Measurements from ENCODE around the gene TUB.

TUB gene

DNA sequence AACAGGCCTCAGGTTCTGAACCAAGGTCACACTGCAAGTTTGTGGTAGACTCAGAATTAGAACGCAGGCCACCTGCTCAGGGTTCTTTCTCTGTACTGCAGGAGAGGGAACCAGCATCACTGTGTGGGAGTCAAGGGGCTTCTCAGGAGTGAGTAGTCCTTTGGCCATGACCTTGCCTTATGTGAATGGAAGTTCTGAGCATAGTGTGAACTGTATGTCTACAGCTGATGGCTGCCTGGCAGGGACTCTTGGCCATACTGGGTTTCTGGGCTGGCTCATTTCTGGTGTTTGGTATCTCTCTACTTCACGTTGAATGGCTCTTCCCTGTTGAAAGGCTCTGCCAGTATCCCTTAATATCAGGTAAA, 40.1 kb upstream of the TUB start:
- Histone ChIP-seq H3K4me3 (ENCODE audit: low read depth, low read length) (no peak overlapping the region), H3K9me3 (ENCODE audit: control insufficient read depth, insufficient read depth, low read depth, low read length) (no peaks in the 10 kb centered on the region), H3K27ac (ENCODE audit: extremely low read depth, low read depth, low read length) (no peak overlapping the region), H3K4me1 (ENCODE audit: control insufficient read depth, insufficient read depth, low read length) (no peaks in the 10 kb centered on the region), H3K36me3 (ENCODE audit: control insufficient read depth in 2 of 2, insufficient read depth in 1 of 2, low read length in 2 of 2) (no peaks in the 10 kb centered on the region)
- TF ChIP-seq ZNF621 (tag by site-specific recombination; IDR thresholded peaks at IDR 0.05) (no peak), KLF17 (tag by site-specific recombination; IDR thresholded peaks at IDR 0.05) (no peak), PATZ1 (tag by site-specific recombination; IDR thresholded peaks at IDR 0.05) (no peak), ZNF274 (IDR thresholded peaks at IDR 0.05; ENCODE audit: low read length) (no peak), ZNF274 (tag by site-specific recombination; IDR thresholded peaks at IDR 0.05; ENCODE audit: borderline replicate concordance) (no peak)
- POLR2A ChIA-PET = no interaction called here
- CTCF ChIA-PET = interaction anchor here (0.5 to 0.7 kb wide), 2 partner anchors 30 to 1438 kb away, joined by 3 read pairs; no protein-coding TSS in a partner anchor

GRCh38 chr11:8041576-8041975, 39.4 kb upstream of the TUB start:
- CTCF ChIA-PET = interaction anchor here (0.5 to 1.3 kb wide), 2 partner anchors 8 to 1437 kb away, joined by 3 to 4 read pairs; no protein-coding TSS in a partner anchor
- no peaks in the 10 kb centered on the region for H3K36me3 ChIP-seq (ENCODE audit: control insufficient read depth in 2 of 2, insufficient read depth in 1 of 2, low read length in 2 of 2)
- no peak overlapping the region for H3K27ac ChIP-seq (ENCODE audit: extremely low read depth, low read depth, low read length)
- H3K4me3 ChIP-seq (ENCODE audit: low read depth, low read length) = no peak overlapping the region
- no peak for TF ChIP-seq ZNF404 (tag by site-specific recombination; IDR thresholded peaks at IDR 0.05)
- TF ChIP-seq SCRT1 (tag by site-specific recombination; IDR thresholded peaks at IDR 0.05; ENCODE audit: borderline replicate concordance) = no peak
- no peak for TF ChIP-seq SETDB1 (IDR thresholded peaks at IDR 0.05; ENCODE audit: insufficient read length, low read length)
- TF ChIP-seq ZBTB7A (tag by site-specific recombination; IDR thresholded peaks at IDR 0.05; ENCODE audit: low read depth) = no peak
- TF ChIP-seq ZNF830 (tag by site-specific recombination; IDR thresholded peaks at IDR 0.05; ENCODE audit: low read depth) = no peak
- TF ChIP-seq YY2 (tag by site-specific recombination; IDR thresholded peaks at IDR 0.05) = no peak
- no peak for TF ChIP-seq OVOL3 (tag by site-specific recombination; IDR thresholded peaks at IDR 0.05)
- TF ChIP-seq, protein P1, sequence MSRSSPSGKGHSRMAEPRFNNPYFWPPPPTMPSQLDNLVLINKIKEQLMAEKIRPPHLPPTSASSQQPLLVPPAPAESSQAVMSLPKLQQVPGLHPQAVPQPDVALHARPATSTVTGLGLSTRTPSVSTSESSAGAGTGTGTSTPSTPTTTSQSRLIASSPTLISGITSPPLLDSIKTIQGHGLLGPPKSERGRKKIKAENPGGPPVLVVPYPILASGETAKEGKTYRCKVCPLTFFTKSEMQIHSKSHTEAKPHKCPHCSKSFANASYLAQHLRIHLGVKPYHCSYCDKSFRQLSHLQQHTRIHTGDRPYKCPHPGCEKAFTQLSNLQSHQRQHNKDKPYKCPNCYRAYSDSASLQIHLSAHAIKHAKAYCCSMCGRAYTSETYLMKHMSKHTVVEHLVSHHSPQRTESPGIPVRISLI (tag by site-specific recombination; IDR thresholded peaks at IDR 0.05) = no peak
- no peak for TF ChIP-seq ZBTB20 (tag by site-specific recombination; IDR thresholded peaks at IDR 0.05)
- TF ChIP-seq, protein P2, sequence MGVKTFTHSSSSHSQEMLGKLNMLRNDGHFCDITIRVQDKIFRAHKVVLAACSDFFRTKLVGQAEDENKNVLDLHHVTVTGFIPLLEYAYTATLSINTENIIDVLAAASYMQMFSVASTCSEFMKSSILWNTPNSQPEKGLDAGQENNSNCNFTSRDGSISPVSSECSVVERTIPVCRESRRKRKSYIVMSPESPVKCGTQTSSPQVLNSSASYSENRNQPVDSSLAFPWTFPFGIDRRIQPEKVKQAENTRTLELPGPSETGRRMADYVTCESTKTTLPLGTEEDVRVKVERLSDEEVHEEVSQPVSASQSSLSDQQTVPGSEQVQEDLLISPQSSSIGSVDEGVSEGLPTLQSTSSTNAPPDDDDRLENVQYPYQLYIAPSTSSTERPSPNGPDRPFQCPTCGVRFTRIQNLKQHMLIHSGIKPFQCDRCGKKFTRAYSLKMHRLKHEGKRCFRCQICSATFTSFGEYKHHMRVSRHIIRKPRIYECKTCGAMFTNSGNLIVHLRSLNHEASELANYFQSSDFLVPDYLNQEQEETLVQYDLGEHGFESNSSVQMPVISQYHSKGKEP (tag by site-specific recombination; IDR thresholded peaks at IDR 0.05) = no peak
- H3K4me1 ChIP-seq (ENCODE audit: control insufficient read depth, insufficient read depth, low read length) = no peaks in the 10 kb centered on the region
- no peaks in the 10 kb centered on the region for H3K9me3 ChIP-seq (ENCODE audit: control insufficient read depth, insufficient read depth, low read depth, low read length)
- POLR2A ChIA-PET = no interaction called here

GRCh38 chr11:8043756-8044155, 37.3 kb upstream of the TUB start:
- CTCF ChIA-PET = interaction anchor here (1.0 to 2.3 kb wide), 2 partner anchors 10 to 22 kb away, joined by 3 to 12 read pairs; no protein-coding TSS in a partner anchor
- Histone ChIP-seq H3K36me3 (ENCODE audit: control insufficient read depth in 2 of 2, insufficient read depth in 1 of 2, low read length in 2 of 2) (no peaks in the 10 kb centered on the region), H3K9me3 (ENCODE audit: control insufficient read depth, insufficient read depth, low read depth, low read length) (no peaks in the 10 kb centered on the region), H3K4me3 (ENCODE audit: low read depth, low read length) (no peak overlapping the region), H3K4me1 (ENCODE audit: control insufficient read depth, insufficient read depth, low read length) (no peaks in the 10 kb centered on the region), H3K27ac (ENCODE audit: extremely low read depth, low read depth, low read length) (no peak overlapping the region)
- POLR2A ChIA-PET = no interaction called here
- TF ChIP-seq ZNF548 (tag by site-specific recombination; IDR thresholded peaks at IDR 0.05) = no peak
- TF ChIP-seq ZNF311 (tag by site-specific recombination; IDR thresholded peaks at IDR 0.05; ENCODE audit: borderline replicate concordance) = no peak
- TF ChIP-seq ZNF112 (tag by site-specific recombination; IDR thresholded peaks at IDR 0.05) = no peak
- no peak for TF ChIP-seq SP2 (tag by site-specific recombination; IDR thresholded peaks at IDR 0.05)
- no peak for TF ChIP-seq ZNF24 (tag by site-specific recombination; IDR thresholded peaks at IDR 0.05)
- no peak for TF ChIP-seq ZNF133 (tag by site-specific recombination; IDR thresholded peaks at IDR 0.05)
- no peak for TF ChIP-seq ZFP69B (tag by site-specific recombination; IDR thresholded peaks at IDR 0.05)
- TF ChIP-seq GLI2 (tag by site-specific recombination; IDR thresholded peaks at IDR 0.05; ENCODE audit: borderline replicate concordance, low read depth) = no peak
- TF ChIP-seq ZNF398 (tag by site-specific recombination; IDR thresholded peaks at IDR 0.05) = no peak
- TF ChIP-seq ZNF626 (tag by site-specific recombination; IDR thresholded peaks at IDR 0.05) = no peak
- no peak for TF ChIP-seq SETDB1 (IDR thresholded peaks at IDR 0.05; ENCODE audit: insufficient read length, low read length)
- no peak for TF ChIP-seq ZNF157 (tag by site-specific recombination; IDR thresholded peaks at IDR 0.05)
- TF ChIP-seq YY2 (tag by site-specific recombination; IDR thresholded peaks at IDR 0.05) = no peak
